SK-N-MC (cell line): Measurements from ENCODE around the gene HOXD12.

ENCODE experiments used
- DNase-seq: peaks from one replicate; pipeline ENCODE4 v3.0.0-alpha.2; 2011; ENCODE audit warnings: low read depth, low spot score
- H3K27ac ChIP-seq: fragments of 200-600 bp; sonication (generic); 2 replicates; pipeline ENCODE4 v1.5.1; 2016; ENCODE audit warnings: mixed run types
- H3K36me3 ChIP-seq: fragments of 200-600 bp; sonication (generic); 2 replicates; pipeline ENCODE4 v1.6.1; 2017; ENCODE audit warnings: antibody characterized with exemption, low read length, mixed read lengths; ENCODE audit not compliant: insufficient read depth
- H3K4me3 ChIP-seq: fragments of 200-600 bp; sonication (generic); 2 replicates; pipeline ENCODE4 v1.5.1; 2016
- H3K9ac ChIP-seq: fragments of 200-600 bp; sonication (generic); 2 replicates; pipeline ENCODE4 v1.8.0; 2017; ENCODE audit warnings: mixed run types, mixed read lengths; ENCODE audit not compliant: insufficient read length
- H3K9me3 ChIP-seq: fragments of 200-600 bp; sonication (generic); 2 replicates; pipeline ENCODE4 v1.6.1; 2017; ENCODE audit warnings: low read depth, mild to moderate bottlenecking, antibody characterized with exemption, low read length, moderate library complexity, mixed read lengths
- EZH2 ChIP-seq: fragments of 200-600 bp; sonication (generic); IDR thresholded peaks from one replicate; pipeline ENCODE4 v1.6.1; 2017; ENCODE audit warnings: antibody characterized with exemption
- FOXP2 ChIP-seq: optimal IDR thresholded peaks from 2 replicates; pipeline ENCODE3; 2011; ENCODE audit warnings: mild to moderate bottlenecking, moderate library complexity; ENCODE audit not compliant: insufficient read depth; ENCODE audit errors: extremely low read length, control extremely low read depth
- POLR2AphosphoS5 ChIP-seq: IDR thresholded peaks from 2 replicates; pipeline ENCODE4 v1.6.1; 2012; ENCODE audit warnings: mild to moderate bottlenecking, low read depth, low read length, borderline replicate concordance

HOXD12 gene

DNA sequence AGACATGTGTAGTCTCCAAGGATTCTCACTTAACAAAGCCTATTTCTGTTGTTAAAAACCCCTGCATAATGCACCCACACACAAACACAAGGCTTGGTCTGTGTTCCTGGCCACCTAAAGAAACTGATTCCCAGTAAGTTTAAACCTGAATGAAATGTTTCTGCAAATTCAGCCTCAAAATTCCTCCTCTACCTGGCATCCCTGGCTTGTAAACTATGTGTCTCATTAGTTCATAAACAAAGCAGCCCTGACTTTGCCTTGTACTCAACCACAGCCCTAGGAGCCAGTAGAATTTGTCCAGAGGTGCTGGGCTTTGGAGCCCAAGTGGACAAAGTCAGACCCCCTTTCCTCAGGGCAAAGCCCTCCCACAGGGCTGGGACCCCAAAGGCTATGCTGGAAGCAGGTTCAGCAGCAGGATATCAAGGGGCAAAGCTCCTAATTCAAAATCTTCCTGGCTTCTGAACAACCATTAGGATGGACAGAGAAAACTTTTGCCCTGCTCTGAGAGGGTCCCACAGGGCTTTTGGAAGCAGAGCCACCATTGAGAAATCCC lies 9.7 kb upstream of the HOXD12 start:
- TF ChIP-seq FOXP2 (no peak), EZH2 (no peak), POLR2AphosphoS5 (no peak)
- H3K4me3 ChIP-seq = no peak overlapping the region
- no peak overlapping the region for H3K9ac ChIP-seq
- peaks cover 10% of the 10 kb centered on the region for H3K36me3 ChIP-seq
- H3K27ac ChIP-seq = no peak overlapping the region
- no peaks in the 10 kb centered on the region for H3K9me3 ChIP-seq
- no peak for DNase-seq

GRCh38 chr2:176090862-176091261 lies 8.7 kb upstream of the HOXD12 start:
- Histone ChIP-seq H3K9ac (no peak overlapping the region), H3K27ac (0 out of 2 replicates have a peak overlapping the region, but pooled peaks have one; percentile 22), H3K9me3 (no peaks in the 10 kb centered on the region), H3K36me3 (peaks cover 20% of the 10 kb centered on the region), H3K4me3 (no peak overlapping the region)
- TF ChIP-seq EZH2 (no peak), POLR2AphosphoS5 (no peak), FOXP2 (no peak)
- DNase-seq = no peak

DNA sequence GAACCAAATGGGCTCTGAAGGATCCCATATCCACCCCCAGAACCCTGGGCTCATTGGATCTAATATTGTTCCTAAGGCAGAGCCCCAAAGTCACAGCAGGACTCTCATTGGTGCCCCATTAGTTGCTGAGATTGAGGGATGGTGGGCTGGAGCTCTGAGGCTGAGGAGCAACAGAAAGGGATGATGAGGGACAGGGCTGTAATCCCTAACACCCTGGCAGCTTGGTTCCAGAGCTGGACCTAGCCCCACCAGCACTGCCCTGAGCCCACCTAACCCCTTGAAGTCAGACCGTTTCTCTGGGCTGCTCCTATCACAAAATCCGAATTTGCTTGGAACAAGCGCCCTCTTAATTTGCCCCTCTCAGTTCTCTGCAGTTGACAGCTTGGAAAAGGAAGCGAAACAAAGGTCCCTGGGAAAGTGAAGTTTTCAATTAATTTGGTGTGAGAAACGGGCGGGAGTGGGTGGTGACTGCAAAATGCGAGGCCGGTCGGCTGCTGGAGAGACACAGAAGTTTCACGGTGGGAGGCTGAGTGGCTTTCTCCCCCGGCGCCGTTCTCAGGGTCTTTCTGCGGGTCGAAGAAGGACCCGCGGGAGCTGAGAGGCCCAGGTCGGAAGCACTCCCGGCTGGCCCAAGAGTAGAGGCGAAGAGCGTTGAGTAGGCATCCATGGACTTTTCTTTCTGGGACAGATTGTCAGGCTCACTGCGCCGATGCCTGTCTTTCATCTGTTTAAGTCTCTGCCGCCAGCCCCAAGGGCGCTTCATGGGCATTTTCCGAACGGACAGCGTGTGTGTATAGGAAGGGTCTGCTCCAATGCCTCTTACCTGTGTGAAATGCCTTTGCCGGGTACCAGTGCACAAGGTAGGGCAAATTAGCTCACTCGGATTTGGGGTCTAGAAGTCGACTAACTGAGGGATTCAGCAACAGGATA lies 8.0 kb upstream of the HOXD12 start:
- no peaks in the 10 kb centered on the region for H3K9me3 ChIP-seq
- H3K9ac ChIP-seq = no peak overlapping the region
- no peak overlapping the region for H3K4me3 ChIP-seq
- peaks cover 20% of the 10 kb centered on the region for H3K36me3 ChIP-seq
- H3K27ac ChIP-seq = peak overlapping the region; percentile 31; the same call in 1 of the 2 replicates
- DNase-seq = no peak
- TF ChIP-seq EZH2 (no peak), POLR2AphosphoS5 (no peak), FOXP2 (no peak)

- no peak for DNase-seq
- Histone ChIP-seq H3K9ac (peak within 1 kb of the TSS; percentile 90), H3K9me3 (no peaks in the 10 kb centered on the region), H3K36me3 (peaks cover 20% of the 10 kb centered on the region), H3K4me3 (peak within 1 kb of the TSS; percentile 89), H3K27ac (peak within 1 kb of the TSS; percentile 77)
- no peak for TF ChIP-seq EZH2
- peak; percentile 78 for TF ChIP-seq POLR2AphosphoS5
- no peak for TF ChIP-seq FOXP2
Observed at GRCh38 chr2:176092270-176093144, 7.1 kb upstream of the HOXD12 start, which contains the start of gene HOXD13. HOXD13 (plus strand) TSS chr2:176092721; CDS start chr2:176092891, 170 bp downstream.

DNA sequence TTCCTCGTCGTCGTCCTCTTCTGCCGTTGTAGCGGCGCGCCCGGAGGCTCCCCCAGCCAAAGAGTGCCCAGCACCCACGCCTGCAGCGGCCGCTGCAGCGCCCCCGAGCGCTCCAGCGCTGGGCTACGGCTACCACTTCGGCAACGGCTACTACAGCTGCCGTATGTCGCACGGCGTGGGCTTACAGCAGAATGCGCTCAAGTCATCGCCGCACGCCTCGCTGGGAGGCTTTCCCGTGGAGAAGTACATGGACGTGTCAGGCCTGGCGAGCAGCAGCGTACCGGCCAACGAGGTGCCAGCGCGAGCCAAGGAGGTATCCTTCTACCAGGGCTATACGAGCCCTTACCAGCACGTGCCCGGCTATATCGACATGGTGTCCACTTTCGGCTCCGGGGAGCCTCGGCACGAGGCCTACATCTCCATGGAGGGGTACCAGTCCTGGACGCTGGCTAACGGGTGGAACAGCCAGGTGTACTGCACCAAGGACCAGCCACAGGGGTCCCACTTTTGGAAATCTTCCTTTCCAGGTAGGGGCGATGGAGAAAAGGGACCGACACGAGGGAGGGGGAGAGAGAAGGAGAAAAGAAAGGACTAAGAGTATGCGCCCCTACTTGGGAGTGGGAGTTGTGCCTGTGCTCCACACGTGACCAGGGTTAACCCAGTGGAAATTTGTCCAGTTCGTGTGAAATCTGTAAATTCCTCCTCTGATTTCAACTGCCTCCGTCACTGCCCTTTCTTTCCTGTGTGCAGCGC lies 6.3 kb upstream of the HOXD12 start:
- no peak for DNase-seq
- Histone ChIP-seq H3K27ac (peak overlapping the region; percentile 77), H3K4me3 (peak overlapping the region; percentile 89), H3K9ac (peak overlapping the region; percentile 90), H3K9me3 (no peaks in the 10 kb centered on the region), H3K36me3 (peaks cover 20% of the 10 kb centered on the region)
- no peak for TF ChIP-seq FOXP2
- no peak for TF ChIP-seq EZH2
- TF ChIP-seq POLR2AphosphoS5 = peak; percentile 9; the same call in 1 of the 2 replicates

GRCh38 chr2:176093898-176094249 lies 5.7 kb upstream of the HOXD12 start:
- H3K9me3 ChIP-seq = no peaks in the 10 kb centered on the region
- TF ChIP-seq EZH2 (no peak), POLR2AphosphoS5 (no peak), FOXP2 (no peak)
- H3K27ac ChIP-seq = peak overlapping the region; percentile 77

GRCh38 chr2:176094349-176094748 lies 5.2 kb upstream of the HOXD12 start:
- Histone ChIP-seq H3K36me3 (peaks cover 20% of the 10 kb centered on the region), H3K9ac (peak overlapping the region; percentile 90), H3K27ac (peak overlapping the region; percentile 96), H3K9me3 (no peaks in the 10 kb centered on the region), H3K4me3 (peak overlapping the region; percentile 89)
- TF ChIP-seq FOXP2 (no peak), POLR2AphosphoS5 (no peak)
- no peak for DNase-seq

More at GRCh38 chr2:176093898-176094249, 5.7 kb upstream of the HOXD12 start:
- H3K36me3 ChIP-seq = peaks cover 20% of the 10 kb centered on the region
- no peak for DNase-seq
- peak overlapping the region; percentile 90 for H3K9ac ChIP-seq
- peak overlapping the region; percentile 89 for H3K4me3 ChIP-seq

GRCh38 chr2:176095421-176095820 lies 4.2 kb upstream of the HOXD12 start:
- Histone ChIP-seq H3K27ac (peak overlapping the region; percentile 96), H3K36me3 (peaks cover 20% of the 10 kb centered on the region), H3K9ac (peak overlapping the region; percentile 90), H3K9me3 (no peaks in the 10 kb centered on the region), H3K4me3 (peak overlapping the region; percentile 89)
- no peak for TF ChIP-seq FOXP2
- DNase-seq = no peak
